ENCODE measurements around the gene TYK2. TPM values are rescaled to one million over a fixed set of nuclear protein-coding genes. Genes with fewer than 3 reads are reported as not detected.

The TYK2 gene
- total RNA-seq, 4 donors from 2014 or later: 111 to 463 (median 201) TPM

DNA sequence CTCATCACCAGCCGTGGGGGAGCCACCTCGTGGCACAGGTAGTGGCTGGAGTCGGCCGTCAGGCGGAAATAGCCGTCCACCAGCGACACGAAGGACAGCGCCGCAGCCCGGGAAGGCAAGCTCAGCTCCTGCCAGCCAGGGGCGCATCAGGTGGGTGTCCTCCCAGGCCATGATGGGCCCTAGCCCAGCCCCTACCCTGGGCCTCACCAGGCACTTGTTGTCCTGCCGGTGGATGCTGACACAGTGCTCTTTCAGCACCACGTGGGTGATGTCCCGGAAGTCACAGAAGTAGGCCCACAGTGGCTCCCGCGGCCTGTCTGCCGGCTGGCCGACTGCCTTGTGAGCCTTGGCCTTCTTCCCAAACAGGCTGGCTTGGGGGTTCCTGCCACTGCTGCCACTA, 15.7 kb downstream of the TYK2 start:
- TF ChIP-seq, protein P1, sequence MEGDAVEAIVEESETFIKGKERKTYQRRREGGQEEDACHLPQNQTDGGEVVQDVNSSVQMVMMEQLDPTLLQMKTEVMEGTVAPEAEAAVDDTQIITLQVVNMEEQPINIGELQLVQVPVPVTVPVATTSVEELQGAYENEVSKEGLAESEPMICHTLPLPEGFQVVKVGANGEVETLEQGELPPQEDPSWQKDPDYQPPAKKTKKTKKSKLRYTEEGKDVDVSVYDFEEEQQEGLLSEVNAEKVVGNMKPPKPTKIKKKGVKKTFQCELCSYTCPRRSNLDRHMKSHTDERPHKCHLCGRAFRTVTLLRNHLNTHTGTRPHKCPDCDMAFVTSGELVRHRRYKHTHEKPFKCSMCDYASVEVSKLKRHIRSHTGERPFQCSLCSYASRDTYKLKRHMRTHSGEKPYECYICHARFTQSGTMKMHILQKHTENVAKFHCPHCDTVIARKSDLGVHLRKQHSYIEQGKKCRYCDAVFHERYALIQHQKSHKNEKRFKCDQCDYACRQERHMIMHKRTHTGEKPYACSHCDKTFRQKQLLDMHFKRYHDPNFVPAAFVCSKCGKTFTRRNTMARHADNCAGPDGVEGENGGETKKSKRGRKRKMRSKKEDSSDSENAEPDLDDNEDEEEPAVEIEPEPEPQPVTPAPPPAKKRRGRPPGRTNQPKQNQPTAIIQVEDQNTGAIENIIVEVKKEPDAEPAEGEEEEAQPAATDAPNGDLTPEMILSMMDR (IDR thresholded peaks at IDR 0.05): no peak
- TF ChIP-seq POLR2AphosphoS5 (IDR thresholded peaks at IDR 0.05) (no peak), EP300 (IDR thresholded peaks at IDR 0.05; ENCODE audit: low read depth) (no peak), POLR2A (IDR thresholded peaks at IDR 0.05) (no peak)
- DNase-seq: no peak
- intact Hi-C loops (cut with DNase I; ENCODE audit: low total_unique reads): no loop called here
- no peaks in the 10 kb centered on the region for H3K9me3 ChIP-seq
- H3K27me3 ChIP-seq: no peaks in the 10 kb centered on the region
- in situ Hi-C loops (cut with MboI; ENCODE audit: low pct_ligation_motif_present in 1 of 4, low pct_unique_long_range_greater_than_20kb in 1 of 4, low sequenced_read_pairs in 3 of 4): no loop called here
- no peak overlapping the region for H3K27ac ChIP-seq
- 90% methylated on average over 15 of the region's 19 CpGs; no CpG with 5 or more reads in 1 of the 2 donors for WGBS, 2 donors (ENCODE audit: low coverage in 1 of 2)
- no peak overlapping the region for H3K4me3 ChIP-seq
- no peaks in the 10 kb centered on the region for H3K4me1 ChIP-seq
- peaks cover 0 to 47% (median 13%) of the 10 kb centered on the region in 4 donors for H3K36me3 ChIP-seq

DNA sequence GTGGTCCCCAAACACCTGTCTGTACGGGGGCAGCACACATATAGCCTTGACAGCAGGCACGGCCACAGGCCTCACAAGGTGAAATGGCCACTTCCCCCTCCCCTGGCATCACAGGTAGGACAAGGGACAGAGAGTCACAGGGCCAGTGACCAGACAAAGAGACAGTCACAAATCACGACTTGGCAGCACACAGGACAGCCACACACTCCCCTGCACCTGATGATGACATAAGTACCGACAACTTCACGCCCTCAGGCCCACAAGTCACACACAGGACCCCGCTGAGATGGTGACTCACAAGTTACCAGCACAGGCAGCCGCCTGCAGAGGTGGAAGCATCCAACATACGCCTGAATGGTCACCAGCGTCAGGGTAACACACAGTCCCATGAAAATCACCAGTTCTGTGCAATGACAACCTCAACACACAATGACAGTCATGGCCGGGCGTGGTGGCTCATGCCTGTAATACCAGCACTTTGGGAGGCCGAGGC, 16.5 kb downstream of the TYK2 start:
- DNase-seq: no peak
- Histone ChIP-seq H3K27me3 (no peaks in the 10 kb centered on the region), H3K4me3 (no peak overlapping the region), H3K4me1 (no peaks in the 10 kb centered on the region), H3K27ac (no peak overlapping the region), H3K9me3 (no peaks in the 10 kb centered on the region), H3K36me3 (peaks cover 0 to 41% (median 13%) of the 10 kb centered on the region in 4 donors)
- intact Hi-C loops (cut with DNase I; ENCODE audit: low total_unique reads): no loop called here
- no peak for TF ChIP-seq EP300 (IDR thresholded peaks at IDR 0.05; ENCODE audit: low read depth)
- no peak for TF ChIP-seq POLR2AphosphoS5 (IDR thresholded peaks at IDR 0.05)
- no peak for TF ChIP-seq POLR2A (IDR thresholded peaks at IDR 0.05)
- TF ChIP-seq, protein P1 (IDR thresholded peaks at IDR 0.05): no peak
- 91% methylated on average over 12 of the region's 12 CpGs; no CpG with 5 or more reads in 1 of the 2 donors for WGBS, 2 donors (ENCODE audit: low coverage in 1 of 2)
- in situ Hi-C loops (cut with MboI; ENCODE audit: low pct_ligation_motif_present in 1 of 4, low pct_unique_long_range_greater_than_20kb in 1 of 4, low sequenced_read_pairs in 3 of 4): no loop called here

DNA sequence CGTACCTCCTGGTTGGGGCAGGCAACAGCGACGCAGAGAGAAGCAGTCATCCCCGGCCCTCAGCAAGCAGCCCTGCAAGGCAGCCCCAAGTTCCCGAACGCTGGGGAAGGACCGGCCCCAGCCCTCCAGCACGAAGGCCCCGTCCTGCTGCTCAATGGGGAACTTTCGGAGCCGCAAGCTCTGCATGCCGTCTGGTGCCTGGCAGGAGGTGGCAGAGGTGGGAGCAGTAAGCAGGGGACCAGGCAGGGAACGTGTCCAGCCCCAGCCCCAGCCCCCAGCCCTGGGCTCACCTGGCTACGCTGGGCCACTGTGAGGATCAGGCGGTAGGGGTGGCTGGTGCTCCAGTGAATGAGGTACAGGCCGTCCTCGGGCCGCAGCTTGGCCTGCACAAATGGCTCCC, 18.1 kb downstream of the TYK2 start:
- no peaks in the 10 kb centered on the region for H3K9me3 ChIP-seq
- H3K36me3 ChIP-seq: peaks cover 0 to 38% (median 10%) of the 10 kb centered on the region in 4 donors
- H3K4me3 ChIP-seq: no peak overlapping the region
- H3K27ac ChIP-seq: no peak overlapping the region
- no peaks in the 10 kb centered on the region for H3K4me1 ChIP-seq
- 96% methylated on average over 16 of the region's 18 CpGs; no CpG with 5 or more reads in 1 of the 2 donors for WGBS, 2 donors (ENCODE audit: low coverage in 1 of 2)
- H3K27me3 ChIP-seq: no peaks in the 10 kb centered on the region
- in situ Hi-C loops (cut with MboI; ENCODE audit: low pct_ligation_motif_present in 1 of 4, low pct_unique_long_range_greater_than_20kb in 1 of 4, low sequenced_read_pairs in 3 of 4): no loop called here
- no peak for DNase-seq
- TF ChIP-seq POLR2A (IDR thresholded peaks at IDR 0.05) (no peak), EP300 (IDR thresholded peaks at IDR 0.05; ENCODE audit: low read depth) (no peak), POLR2AphosphoS5 (IDR thresholded peaks at IDR 0.05) (no peak)
- TF ChIP-seq, protein P1 (IDR thresholded peaks at IDR 0.05): no peak
- intact Hi-C loops (cut with DNase I; ENCODE audit: low total_unique reads): no loop called here

DNA sequence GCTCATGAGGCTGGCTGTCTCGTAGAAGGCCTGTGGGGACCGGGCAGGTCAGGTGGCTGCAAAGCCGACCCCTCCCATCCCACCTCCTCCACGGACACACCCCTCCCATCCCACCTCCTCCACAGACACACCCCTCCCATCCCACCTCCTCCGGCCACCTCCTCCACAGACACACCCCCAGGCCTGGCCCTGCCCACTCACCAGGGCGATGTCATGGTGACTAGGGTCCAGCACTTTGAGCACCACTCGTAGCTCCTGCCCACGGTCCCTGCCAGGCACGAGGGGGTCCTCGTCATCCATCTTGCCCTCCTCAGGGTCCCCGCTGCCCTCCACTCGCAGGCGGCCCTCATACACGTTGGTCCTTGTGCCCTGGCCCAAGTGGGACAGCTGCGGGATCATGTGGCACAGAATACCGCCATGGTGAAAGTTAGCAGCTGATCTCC, 18.8 kb downstream of the TYK2 start:
- intact Hi-C loops (cut with DNase I; ENCODE audit: low total_unique reads): no loop called here
- 86 to 97% methylated on average over 10 to 16 of the region's 16 CpGs for WGBS, 2 donors (ENCODE audit: low coverage in 1 of 2)

More for the DNA sequence above, 18.8 kb downstream of the TYK2 start:
- no peak for DNase-seq
- Histone ChIP-seq H3K36me3 (peaks cover 0 to 36% (median 11%) of the 10 kb centered on the region in 4 donors), H3K9me3 (no peaks in the 10 kb centered on the region), H3K4me3 (no peak overlapping the region), H3K27ac (no peak overlapping the region), H3K4me1 (no peaks in the 10 kb centered on the region), H3K27me3 (no peaks in the 10 kb centered on the region)
- TF ChIP-seq POLR2A (IDR thresholded peaks at IDR 0.05) (no peak), EP300 (IDR thresholded peaks at IDR 0.05; ENCODE audit: low read depth) (no peak), POLR2AphosphoS5 (IDR thresholded peaks at IDR 0.05) (no peak)
- TF ChIP-seq, protein P1 (IDR thresholded peaks at IDR 0.05): no peak
- in situ Hi-C loops (cut with MboI; ENCODE audit: low pct_ligation_motif_present in 1 of 4, low pct_unique_long_range_greater_than_20kb in 1 of 4, low sequenced_read_pairs in 3 of 4): no loop called here

Measured in transverse colon (tissue), 4 donors.